ENCODE results near the gene CDK3. TPM values are rescaled to one million over a fixed set of nuclear protein-coding genes. Genes with fewer than 3 reads are reported as not detected.

The CDK3 gene
- total and polyA plus RNA-seq, 2 of the 4 experiments (the other 2 are of a cell fraction) = 0.72 to 8.8 TPM

- H3K4me2 ChIP-seq (ENCODE audit: low read depth, low read length) = no peak overlapping the region
- no peaks in the 10 kb centered on the region for H3K9me1 ChIP-seq (ENCODE audit: insufficient read depth, low read length)
- no peak overlapping the region for H2AK9ac ChIP-seq (replicated peaks; ENCODE audit: low read depth, low read length, poor library complexity)
- H2AFZ ChIP-seq (replicated peaks; ENCODE audit: low read length, poor library complexity) = no peak overlapping the region
- DNase-seq (no peak), ATAC-seq (ENCODE audit: low read depth) (no peak)
- no peak overlapping the region for H3K18ac ChIP-seq (ENCODE audit: low read depth, low read length)
- H3K4me3 ChIP-seq (ENCODE audit: insufficient read depth, low read depth, low read length) = no peak overlapping the region
- no peaks in the 10 kb centered on the region for H3K79me1 ChIP-seq (ENCODE audit: low read depth in 1 of 2, low read length in 2 of 2)
- no peak overlapping the region for H2AK5ac ChIP-seq (ENCODE audit: low read depth, low read length)
- no peak overlapping the region for H4K5ac ChIP-seq (ENCODE audit: low read depth, low read length)
- no TSS peak for BruUV-seq (replicated peaks)
- TF ChIP-seq RAD21 (IDR thresholded peaks at IDR 0.05; ENCODE audit: low read length) = no peak
- TF ChIP-seq MAZ (IDR thresholded peaks at IDR 0.05; ENCODE audit: borderline replicate concordance, low read depth, low read length) = no peak
- no peak for TF ChIP-seq CHD1 (IDR thresholded peaks at IDR 0.05; ENCODE audit: low read depth, low read length)
- no peak for TF ChIP-seq RFX5 (IDR thresholded peaks at IDR 0.05; ENCODE audit: low read depth, low read length)
- TF ChIP-seq NFE2L2 (IDR thresholded peaks at IDR 0.05; ENCODE audit: low read depth, low read length) = no peak
- no peak for TF ChIP-seq RCOR1 (IDR thresholded peaks at IDR 0.05; ENCODE audit: insufficient replicate concordance, low read length)
- no peak for TF ChIP-seq FOS (IDR thresholded peaks at IDR 0.05; ENCODE audit: low read depth, low read length)
- no peak for TF ChIP-seq USF2 (IDR thresholded peaks at IDR 0.05; ENCODE audit: low read depth, low read length)
- no peak for TF ChIP-seq SMC3 (IDR thresholded peaks at IDR 0.05; ENCODE audit: low read depth, low read length)
- no peak for TF ChIP-seq POLR2A (IDR thresholded peaks at IDR 0.05; ENCODE audit: low read depth, low read length)
- no peak for TF ChIP-seq ELK1 (IDR thresholded peaks at IDR 0.05; ENCODE audit: borderline replicate concordance, low read depth, low read length)
- TF ChIP-seq MAFK (IDR thresholded peaks at IDR 0.05; ENCODE audit: low read depth, low read length) = no peak
- TF ChIP-seq CTCF (conservative IDR thresholded peaks at IDR 0.05; ENCODE audit: low read depth, low read length) = no peak
- TF ChIP-seq MXI1 (IDR thresholded peaks at IDR 0.05; ENCODE audit: borderline replicate concordance, low read depth, low read length) = no peak
- TF ChIP-seq CEBPB (IDR thresholded peaks at IDR 0.05; ENCODE audit: low read depth, low read length) = no peak
- no peak for TF ChIP-seq BHLHE40 (IDR thresholded peaks at IDR 0.05; ENCODE audit: low read depth, low read length)
- no peaks in the 10 kb centered on the region for H3K4me1 ChIP-seq (ENCODE audit: control insufficient read depth, insufficient read depth, low read length)
- H3K27ac ChIP-seq (ENCODE audit: insufficient read depth, low read length) = no peak overlapping the region
- no peak overlapping the region for H3K56ac ChIP-seq (ENCODE audit: extremely low read depth, insufficient read depth, low read length)
- dilution Hi-C loops (cut with HindIII; ENCODE audit: low sequenced_read_pairs, unreplicated experiment) = no loop called here
- H2BK5ac ChIP-seq (ENCODE audit: low read depth, low read length, poor library complexity, severe bottlenecking) = no peak overlapping the region
- no peak overlapping the region for H3K23ac ChIP-seq (ENCODE audit: low read depth, low read length)
- H4K20me1 ChIP-seq (ENCODE audit: insufficient read depth, low read length) = no peaks in the 10 kb centered on the region
- no peak overlapping the region for H2BK120ac ChIP-seq (ENCODE audit: low read depth, low read length)
- WGBS, 2 experiments (ENCODE audit: extremely low coverage in 2 of 2, insufficient read length in 1 of 2) = 75% methylated on average over 17 of the region's 24 CpGs; no CpG with 5 or more reads in 1 of the 2 experiments
- H3K4ac ChIP-seq (ENCODE audit: low read depth, low read length) = no peak overlapping the region
- no peak overlapping the region for H4K91ac ChIP-seq (ENCODE audit: insufficient read depth, low read depth, low read length)
- CTCF ChIA-PET = no interaction called here
- no peak overlapping the region for H2BK15ac ChIP-seq (ENCODE audit: low read depth, low read length)
- H3K14ac ChIP-seq (replicated peaks; ENCODE audit: low read depth, low read length) = no peak overlapping the region
- H3K9me3 ChIP-seq (ENCODE audit: control insufficient read depth, insufficient read depth, low read length) = no peaks in the 10 kb centered on the region
- peaks cover 23% of the 10 kb centered on the region for H3K27me3 ChIP-seq (ENCODE audit: control insufficient read depth, insufficient read depth, low read length)
- in situ Hi-C loops (cut with MboI; ENCODE audit: low sequenced_read_pairs) = no loop called here
- H3K36me3 ChIP-seq (ENCODE audit: control insufficient read depth, insufficient read depth, low read length) = no peaks in the 10 kb centered on the region
- intact Hi-C loops (cut with micrococcal nuclease) = no loop called here
- no peak overlapping the region for H3K9ac ChIP-seq (ENCODE audit: low read depth, low read length)
- H2BK20ac ChIP-seq (ENCODE audit: low read depth, low read length) = no peak overlapping the region
- H4K8ac ChIP-seq (ENCODE audit: low read depth in 2 of 2, low read length in 2 of 2) = no peak overlapping the region
- POLR2A ChIA-PET (ENCODE audit: unreplicated experiment) = interaction anchor here (0.6 kb wide), 1 partner anchor 20 kb away, joined by 3 read pairs; no protein-coding TSS in a partner anchor
These were observed 21.6 kb downstream of the CDK3 start for GRCh38 chr17:76022285-76022684.

Measured in IMR-90 (cell line).